ENCODE measurements around the gene ANGEL1.

ANGEL1 gene

DNA sequence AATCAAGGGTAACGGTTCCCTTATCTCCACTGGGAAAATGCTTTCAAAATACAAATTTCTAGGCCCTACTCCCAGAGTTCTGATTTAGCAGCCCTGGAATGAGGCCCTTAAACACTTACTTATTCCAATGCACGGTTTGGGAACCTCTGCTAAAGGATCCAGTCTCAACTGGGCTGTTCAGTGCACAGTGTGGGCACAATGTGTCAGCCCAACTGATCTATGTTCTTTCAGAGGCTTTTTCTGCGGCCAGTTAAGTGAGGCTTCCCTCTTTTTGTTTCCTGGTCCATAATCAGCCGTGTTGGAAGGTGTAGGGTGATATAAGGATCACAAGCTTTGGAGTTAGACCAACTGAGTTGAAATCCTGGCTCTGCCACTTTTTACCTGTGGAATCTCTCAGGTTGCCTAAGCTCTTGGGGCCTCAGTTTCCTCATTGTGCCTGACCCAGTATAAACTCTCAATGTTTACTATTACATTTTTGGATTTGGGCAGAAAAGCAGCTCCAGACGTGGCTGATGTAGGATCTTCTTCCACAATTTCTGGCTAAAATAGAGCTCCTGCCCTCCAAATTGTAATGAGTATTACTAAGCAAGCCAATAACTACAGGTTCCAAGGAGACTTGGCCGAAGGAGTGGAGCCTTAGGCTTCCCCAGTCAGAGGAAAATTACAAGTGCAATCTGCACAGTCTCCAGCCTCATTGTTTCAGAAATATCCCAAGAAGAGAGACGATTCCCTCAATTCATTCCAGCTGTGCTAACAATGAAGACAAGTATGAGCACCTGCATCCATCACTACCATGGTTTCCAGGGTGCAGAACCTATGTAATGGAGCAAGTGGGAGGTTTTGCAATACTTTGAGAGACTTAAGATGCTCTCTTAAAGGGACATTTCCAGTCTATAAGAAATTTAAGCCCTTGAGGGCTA lies 2.3 kb upstream of the ANGEL1 start:
- DNase-seq, result no peak

DNA sequence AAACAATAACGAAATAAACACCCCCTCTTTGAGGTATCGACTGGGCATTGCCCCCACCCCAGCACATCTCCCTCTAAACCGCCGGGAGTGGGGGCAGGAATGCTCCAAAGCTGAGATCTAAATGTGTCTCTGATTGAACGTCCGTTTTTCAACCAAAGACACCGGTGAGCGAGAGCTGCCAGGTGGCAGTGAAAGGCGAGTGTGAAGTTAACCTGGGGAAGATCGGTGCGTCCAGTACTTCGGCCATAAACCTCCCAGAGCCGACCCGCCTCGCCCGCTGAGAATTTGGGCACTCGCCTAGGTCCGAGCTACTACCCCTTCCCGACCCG lies 625 bp downstream of the ANGEL1 start:
- DNase-seq, result no peak

DNA sequence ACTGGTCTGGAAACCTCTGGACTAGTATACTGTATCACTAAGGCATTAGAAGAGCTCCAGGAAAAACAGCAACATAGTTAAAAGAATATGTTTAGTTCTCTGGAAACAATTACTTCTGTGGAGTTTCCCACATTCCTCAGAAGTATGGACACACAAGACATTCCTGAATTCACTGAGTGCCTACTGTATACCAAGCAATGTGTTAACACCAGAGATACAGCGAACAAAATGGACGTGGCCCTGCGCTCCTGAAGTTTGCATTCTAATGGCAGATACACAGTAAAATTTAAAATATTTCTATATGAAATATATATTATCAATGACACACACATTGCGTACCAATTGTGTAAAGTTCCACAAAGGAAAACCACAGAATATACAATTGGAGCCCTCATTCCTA lies 1.1 kb downstream of the ANGEL1 start:
- DNase-seq, result no peak

DNA sequence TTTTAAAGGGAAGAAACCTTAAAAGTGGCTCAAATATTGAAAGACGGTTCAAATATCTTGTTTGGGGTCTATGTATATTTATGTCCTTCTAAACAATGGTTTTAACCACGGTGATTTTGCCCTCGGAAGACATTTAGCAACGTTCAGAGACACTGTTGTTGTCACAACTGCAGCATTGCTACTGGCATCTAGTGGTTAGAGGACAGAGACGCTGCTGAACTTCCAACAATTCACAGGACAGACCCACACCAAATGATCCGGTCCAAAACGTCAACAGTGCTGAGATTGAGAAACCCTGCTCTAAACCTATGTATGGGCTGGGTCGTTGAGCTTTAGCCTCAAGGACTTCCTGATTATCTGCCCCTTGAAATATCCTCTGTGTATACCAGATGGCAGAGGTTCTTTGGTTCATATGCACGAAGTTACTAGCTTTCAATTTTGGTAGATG lies 1.7 kb downstream of the ANGEL1 start:
- DNase-seq, result no peak

DNA sequence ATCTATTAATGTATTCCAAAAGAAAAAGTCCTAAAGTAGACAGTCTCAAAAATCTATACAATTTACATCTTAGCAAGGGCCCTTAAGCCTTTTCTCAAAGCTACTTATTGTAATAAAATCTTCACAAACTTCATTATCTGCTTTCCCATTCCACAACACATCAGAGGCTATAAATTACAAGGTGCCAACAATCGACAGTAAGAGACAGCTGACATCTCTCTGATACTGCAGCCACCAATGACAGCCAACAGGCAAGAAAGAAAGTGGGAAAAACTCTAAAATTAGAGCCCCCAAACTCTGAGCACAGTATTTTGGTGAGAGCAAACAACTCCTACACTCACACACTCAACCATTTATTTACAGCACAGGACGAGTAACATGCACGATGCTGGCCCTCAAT lies 2.2 kb downstream of the ANGEL1 start:
- no peak for DNase-seq

DNA sequence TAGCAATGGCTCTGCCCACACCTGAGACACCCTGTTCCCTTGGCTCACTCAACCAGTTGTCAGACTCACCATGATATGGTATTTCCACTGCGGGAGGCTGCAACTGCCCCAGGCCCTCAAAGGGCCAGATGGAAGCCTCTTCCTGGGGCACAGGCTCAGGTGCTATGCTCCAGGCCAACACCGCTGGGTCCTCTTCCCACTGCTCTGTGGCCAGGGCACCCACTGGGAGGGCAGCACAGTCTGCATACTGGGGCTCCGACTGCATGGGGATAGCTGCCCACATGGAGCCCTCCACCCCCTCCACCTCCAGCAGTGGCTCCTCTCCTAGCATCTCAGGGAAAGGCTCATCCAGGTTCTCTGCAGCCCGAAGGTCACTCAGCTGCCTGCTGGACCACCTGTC lies 3.7 kb downstream of the ANGEL1 start:
- no peak for DNase-seq

DNA sequence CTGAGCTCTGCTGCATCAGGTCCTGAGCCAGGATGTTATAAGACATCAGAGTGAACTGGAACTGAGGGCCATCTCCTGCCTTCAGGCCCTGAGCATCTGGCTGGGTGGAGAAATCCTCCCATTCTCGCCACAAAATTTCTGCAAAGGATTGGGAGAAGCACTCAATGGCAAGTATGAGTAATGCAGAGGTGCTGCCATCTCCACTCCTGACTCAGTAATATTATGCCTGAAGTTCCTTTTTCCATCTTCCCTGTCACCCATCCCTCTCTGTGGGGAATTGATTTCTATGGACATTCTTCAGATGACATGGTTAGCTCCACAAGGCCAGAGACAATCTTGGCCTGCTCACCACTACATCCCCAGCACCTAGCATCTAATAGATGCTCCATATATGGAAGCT lies 4.7 kb downstream of the ANGEL1 start:
- no peak for DNase-seq

DNA sequence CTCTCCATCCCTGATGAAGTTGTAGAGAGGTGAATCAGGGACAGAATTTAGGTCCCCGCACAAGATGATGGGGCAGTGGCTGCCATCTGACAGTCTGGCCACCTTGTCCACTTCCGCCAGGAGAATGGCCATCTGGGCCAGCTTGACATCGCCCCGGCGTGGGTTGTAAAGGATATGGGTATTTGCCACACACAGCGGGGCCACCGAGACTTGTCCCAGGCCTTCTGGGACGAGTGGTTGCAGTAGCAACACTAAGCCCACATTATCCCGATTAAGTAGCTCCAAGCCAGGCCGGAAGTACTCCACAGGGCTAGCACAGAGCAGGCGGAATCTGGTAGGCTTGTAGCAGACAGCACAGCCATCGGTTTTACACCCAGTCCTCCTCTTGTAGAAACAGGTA lies 6.2 kb downstream of the ANGEL1 start:
- DNase-seq, result no peak

DNA sequence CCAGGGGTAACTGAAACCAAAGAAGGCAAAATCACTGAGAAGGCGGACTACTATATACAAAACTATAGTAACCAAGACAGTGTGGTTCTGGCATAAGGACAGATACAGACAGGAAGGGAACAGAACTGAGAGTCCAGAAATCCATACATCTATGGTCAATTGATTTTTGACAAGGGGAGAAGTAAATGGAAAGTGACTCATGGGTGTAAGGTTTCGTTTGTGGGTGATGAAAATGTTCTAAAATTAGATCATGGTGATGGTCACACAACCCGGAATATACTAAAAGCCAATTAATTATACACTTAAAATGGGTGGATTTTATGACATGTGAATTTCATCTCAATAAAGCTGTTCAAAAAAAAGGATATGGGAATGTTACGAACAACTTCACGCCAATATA lies 18.7 kb downstream of the ANGEL1 start:
- DNase-seq, result no peak

DNA sequence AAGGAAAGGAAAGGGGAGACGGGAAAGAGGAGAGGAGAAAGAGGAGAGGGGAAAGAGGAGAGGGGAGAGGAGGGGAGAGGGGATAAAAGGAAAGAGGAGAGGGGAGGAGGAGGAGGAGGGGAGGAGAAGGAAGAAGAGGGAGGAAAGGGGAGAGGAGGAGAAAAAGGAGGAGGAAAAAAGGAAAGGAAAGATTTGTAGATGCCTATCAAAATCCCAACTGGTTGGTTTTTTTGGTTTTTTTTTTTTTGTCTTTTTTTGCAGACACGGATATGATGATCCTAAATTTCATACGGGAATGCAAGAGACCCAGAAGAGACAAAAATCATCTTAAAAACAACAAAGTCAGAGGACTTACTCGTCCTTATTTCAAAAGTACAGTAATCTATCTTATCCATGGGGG lies 19.4 kb downstream of the ANGEL1 start:
- no peak for DNase-seq

DNA sequence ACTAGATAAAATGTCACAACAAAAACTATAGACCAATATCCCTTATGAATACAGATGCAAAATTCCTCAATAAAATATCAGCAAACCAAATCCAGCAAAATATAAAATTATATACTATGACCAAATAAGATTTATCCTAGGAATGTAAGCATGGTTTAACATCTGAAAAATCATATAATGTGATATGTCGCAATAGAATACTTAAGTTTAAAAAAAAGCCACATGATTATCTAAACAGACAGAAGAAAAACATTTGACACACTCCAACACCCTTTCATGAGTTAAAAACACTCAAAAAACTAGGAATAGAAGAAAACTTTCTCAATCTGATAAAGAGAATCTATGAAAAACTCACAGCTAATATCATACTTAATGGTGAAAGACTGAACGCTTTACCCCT lies 20.3 kb downstream of the ANGEL1 start:
- DNase-seq, result no peak

DNA sequence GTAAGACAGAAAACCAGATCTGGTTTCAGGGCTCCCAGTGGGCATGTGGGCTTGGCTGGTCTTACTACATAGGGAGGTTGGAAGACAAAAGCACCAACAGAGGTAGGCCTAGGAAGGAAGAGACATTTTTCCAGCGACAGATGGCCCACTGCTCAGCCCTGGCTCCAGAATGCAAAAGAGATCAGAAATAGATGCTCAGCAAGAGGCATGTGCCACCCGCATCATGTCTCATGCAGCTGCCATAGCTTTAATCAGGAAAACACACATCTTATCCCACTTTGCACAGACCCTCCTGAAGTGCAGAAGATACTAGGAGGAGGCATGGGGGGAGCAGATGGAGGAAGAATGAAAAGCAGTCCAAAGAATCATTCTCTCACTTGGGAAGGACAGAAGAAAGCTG lies 26.1 kb downstream of the ANGEL1 start:
- DNase-seq, result no peak

DNA sequence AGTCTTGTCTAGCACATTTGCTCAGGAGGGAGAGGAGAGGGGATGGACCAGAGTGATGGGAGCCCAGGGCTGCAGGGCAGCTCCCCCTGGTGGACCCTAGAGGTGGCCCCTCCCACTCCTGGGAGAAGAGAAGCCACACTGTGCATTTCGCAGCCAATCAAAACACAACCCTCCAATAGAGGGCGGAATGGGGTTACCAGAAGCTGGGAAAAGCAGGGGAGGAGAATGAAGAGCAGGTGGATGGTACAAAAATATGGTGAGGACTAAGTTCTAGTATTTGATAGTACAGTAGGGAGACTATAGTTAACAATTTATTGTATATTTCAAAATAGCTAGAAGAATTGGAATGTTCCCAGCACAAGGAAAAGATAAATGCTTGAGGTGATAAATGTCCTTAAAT lies 27.8 kb downstream of the ANGEL1 start:
- DNase-seq, result no peak

DNA sequence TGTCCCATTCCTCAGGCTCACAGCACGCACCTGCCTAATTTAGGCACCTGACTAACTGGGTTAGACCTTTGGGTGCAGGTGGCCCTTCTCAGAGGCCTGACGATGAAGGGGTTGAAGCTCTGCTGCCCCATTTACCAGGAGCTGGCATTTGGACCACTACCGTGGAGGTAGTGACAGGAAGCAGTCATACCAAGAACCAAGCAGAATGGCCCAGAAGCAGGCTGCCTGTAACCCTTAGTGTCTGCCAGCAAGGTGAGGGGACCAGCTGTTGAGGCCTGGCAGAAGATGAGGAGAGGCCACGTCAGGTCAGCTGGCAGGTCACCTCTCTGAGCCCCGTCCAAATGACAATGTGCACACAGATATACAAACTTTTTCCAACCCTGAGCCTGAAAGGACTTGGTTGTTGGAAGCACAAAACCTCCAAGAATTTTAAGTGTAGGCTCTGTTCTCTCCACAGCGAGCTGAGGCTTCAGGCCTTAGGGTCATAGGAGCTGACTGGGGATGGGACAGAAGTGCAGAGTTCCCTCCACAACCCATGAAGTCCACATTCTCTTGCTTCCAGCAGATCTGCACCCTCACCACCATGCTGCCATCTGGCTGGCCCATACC lies 28.3 kb downstream of the ANGEL1 start:
- DNase-seq, result no peak

DNA sequence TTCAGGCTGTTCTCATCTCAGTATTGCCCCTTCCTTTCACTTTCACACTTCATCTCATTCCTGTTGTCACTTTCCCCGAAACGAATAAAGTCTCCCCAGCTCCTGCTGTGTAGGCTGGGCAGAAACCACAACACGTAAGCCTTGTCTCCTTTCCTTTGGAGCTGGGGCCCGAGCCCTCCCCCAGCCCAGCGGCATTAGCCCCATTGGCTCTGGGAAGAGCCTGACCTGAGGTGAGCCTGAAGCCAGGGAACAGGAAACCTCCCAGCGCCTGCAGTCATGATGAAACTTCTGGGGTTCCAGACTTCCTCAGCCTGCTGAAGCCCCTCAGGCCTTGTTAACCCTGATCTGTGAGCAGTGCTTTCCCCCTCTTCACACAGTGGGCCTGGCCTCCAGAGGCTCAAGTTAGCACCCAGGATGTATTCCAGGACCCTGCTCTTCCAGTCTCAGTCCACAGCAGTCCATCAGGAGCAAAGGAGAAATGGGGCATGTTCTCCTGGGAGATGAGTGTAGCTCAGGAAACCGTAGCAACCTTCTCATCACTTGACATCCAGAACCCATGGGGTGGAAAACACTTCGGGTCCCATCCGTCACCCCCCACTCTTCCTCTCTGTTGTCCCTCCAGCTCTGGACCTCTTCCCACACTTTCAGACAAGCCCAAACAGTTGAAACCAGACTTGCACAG lies 29.7 kb downstream of the ANGEL1 start:
- no peak for DNase-seq

DNA sequence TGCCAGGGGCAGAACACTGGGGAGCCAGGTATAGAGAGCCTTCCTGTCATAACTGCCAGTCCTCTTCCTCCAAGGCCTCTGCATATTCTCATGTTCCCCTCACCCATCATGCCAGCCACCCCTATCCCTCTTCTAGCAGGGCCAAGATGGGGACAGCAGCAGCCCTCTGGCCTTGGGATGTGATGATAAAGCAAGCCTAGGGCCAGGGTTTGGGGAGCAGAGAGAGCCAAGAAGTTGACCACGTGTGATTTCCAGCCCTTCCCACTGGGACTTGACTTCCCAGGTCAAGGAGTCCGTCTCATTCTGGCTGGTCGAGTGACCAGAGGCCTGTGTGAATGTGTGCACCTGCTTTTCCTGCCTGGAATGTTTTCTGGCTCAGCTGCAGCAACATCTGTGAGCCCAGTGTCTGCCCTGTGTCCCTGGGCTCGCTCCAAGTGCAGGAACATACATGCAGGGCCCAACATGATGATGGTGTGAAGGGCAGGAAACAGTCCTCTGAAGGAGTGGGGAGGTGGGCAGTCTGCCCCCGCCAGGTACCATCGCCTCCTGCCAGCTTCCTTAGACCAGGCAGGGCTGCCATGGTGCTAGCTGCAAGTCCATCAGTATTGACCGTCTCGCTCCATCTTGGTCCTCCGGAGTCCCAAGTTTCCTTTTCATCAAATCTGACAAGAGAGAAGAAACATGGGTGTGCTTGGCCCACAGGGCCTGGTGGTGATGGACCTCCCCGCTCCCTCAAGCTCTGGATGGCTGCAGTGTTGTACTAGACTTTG lies 30.4 kb downstream of the ANGEL1 start:
- DNase-seq, result no peak

DNA sequence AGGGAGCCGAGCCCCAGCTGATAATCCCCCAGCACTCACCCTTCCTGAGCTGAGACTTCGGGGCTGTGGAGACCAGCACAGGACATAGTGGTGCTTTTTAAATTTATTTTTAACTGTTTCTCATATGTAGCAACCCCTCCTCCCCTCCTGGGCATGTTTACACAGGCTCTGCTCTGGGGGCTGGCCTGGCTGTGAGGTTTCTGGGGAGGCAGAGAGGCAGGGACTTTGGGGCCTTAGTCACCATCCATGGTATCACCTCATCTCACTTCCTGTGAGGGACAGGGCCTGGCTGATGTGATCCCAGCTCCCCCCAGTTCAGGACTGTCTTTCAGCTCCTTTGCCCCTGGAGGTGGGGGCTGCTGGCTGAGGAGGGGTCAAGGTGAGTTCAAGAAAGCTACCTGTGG lies 31.0 kb downstream of the ANGEL1 start:
- no peak for DNase-seq

DNA sequence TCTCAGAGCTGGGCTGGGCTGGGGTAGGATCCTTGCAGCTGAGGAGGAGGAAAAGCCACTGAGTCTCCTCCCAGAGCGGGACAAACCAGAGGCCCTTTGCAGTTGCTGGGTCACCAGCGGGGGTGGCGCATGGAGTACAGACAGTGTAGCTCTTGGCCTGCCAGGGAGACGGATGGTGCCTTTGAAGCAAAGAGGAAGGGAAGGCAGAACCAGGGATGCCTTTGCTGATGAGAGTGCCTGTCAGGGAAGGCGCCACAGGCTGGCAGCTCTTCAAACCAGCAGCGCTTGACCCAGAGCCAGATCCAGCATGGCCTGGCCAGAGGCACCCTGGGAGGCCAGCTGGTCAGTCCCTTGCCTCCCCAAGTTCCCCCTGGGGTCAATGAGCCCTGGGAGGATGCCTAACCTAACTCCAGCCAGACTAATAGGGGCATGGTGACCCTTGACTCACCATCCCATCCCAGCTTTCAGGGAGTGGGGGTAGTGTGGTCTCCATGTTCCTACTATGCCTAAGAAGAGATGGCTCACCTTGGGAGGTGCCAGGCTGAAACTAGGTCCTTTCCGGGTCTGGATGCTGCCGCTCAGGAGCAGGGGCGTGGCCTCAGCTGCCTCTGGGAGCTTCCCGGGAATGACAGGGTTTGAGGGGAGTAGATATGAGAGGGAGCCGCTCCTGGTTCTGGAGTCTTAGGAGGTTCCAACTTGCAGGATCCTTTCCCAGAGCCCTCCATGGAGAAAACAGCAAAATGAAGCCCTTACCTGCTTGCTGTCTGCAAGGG lies 31.6 kb downstream of the ANGEL1 start:
- DNase-seq, result no peak

DNA sequence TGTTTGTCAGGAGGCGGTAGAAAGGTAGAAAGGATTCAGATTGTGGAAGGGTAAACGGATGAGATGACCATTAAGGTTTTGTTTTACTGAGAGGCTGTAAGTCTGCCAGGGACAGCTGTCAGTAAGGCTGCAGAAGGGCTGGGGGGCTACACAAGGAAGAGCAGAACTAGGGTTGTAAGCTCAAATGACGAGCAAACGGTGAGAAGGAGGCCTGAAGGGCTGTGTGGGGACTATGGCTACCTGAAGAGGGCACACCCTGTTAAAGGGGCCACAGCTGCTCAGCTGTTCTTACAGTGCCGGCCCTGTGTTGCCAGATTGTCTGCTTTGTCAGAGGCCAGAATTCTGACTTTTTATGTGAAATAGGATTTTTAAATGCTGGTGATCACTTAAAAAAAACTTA lies 32.3 kb downstream of the ANGEL1 start:
- DNase-seq, result no peak

DNA sequence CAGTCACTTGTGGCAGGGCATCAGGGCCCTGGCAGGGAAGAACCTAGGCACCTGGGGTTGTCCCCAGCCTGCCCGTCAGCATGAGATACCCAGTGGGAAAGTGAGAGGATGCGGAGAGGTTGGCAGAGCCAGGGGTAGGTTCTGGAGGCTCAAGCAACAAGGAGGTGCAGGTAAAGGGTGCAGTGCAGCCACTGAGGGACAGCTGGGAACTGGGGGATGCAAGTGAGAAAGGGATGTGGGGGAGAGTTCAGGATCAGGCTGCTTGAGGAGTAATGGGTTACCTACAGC lies 32.7 kb downstream of the ANGEL1 start:
- DNase-seq, result no peak

DNA sequence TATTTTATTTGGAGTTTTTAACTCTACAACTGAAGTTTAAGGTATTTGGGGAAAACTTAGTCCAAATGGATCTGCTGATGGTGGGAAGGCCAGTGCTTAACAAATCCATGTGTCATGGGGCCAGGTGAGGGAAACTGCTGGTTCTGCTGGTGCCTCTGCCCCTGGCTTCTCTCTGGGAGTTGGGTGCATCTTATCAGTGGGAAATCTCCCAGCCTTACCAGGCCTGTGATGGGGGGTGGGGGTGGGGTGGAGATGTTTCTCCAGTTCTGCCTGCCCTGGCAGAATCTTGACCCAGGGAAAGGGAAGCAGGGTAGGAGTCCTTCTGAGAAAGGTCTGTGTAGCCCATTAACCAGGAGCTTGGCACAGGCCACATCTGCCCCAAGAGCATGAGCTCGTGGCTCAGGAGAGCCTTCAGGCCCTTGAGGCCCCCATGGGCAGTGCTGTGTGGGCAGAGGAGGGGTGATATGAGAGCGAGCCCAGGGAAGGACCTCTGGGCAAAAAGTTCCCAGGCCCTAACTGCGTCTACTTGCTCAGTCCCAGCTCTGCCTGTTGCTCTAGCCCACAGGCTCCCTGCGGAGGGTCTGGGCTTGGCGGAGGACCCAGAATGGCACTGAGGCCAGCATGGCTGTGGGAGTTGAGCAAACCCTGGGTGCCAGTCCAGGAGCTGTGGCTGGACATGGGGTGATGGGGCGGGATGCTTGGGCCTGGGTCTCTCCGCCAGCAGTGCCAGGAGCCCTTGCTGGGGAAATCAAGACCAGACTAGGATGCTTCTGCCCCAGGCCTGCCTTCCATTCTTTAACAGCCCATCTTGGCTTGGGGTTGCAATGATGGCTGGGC lies 33.2 kb downstream of the ANGEL1 start:
- no peak for DNase-seq

Measured in NCI-H187 treated with DMSO at 0.1 percent for 48 hours (cell line).